Activated naive CD4-positive, alpha-beta T cell treated with anti-CD3 and anti-CD28 coated beads for 36 hours (primary cell): ENCODE data around the gene FKBP1A. TPM values are rescaled to one million over a fixed set of nuclear protein-coding genes. Genes with fewer than 3 reads are reported as not detected.

Source experiments
- CTCF ChIA-PET: fragments of 350-600 bp; sonication (Branson Sonifier 250); formaldehyde crosslinking; loops from one replicate; lab custom pipeline; 2021; ENCODE audit warnings: antibody characterized with exemption; lab: Charles Lee
- DNase-seq: peaks from one replicate; pipeline ENCODE4 v3.0.0-alpha.2; 2020
- H3K27ac Mint-ChIP-seq: one replicate; pipeline ENCODE4 v1.8.0; 2021; ENCODE audit warnings: mild to moderate bottlenecking, mixed read lengths
- H3K27me3 Mint-ChIP-seq: one replicate; pipeline ENCODE4 v1.8.0; 2021; ENCODE audit warnings: low read depth, mixed read lengths
- H3K36me3 Mint-ChIP-seq: one replicate; pipeline ENCODE4 v1.8.0; 2021; ENCODE audit warnings: low read depth, mixed read lengths
- H3K4me1 Mint-ChIP-seq: one replicate; pipeline ENCODE4 v1.8.0; 2021; ENCODE audit warnings: low read depth, mixed read lengths
- H3K4me3 Mint-ChIP-seq: one replicate; pipeline ENCODE4 v1.8.0; 2021; ENCODE audit warnings: mild to moderate bottlenecking, moderate library complexity, mixed read lengths
- H3K9me3 Mint-ChIP-seq: one replicate; pipeline ENCODE4 v1.8.0; 2021; ENCODE audit warnings: mixed read lengths
- intact Hi-C: fragments of 100-400 bp; cut with micrococcal nuclease; formaldehyde crosslinking; loops from one replicate; pipeline ENCODE4 v1.15.1; 2023
- total RNA-seq, 2 experiments: library from RNA; stranded (reverse); gene quantifications; one replicate each; pipeline ENCODE4 v1.2.3, GENCODE V29; 2021

FKBP1A gene
- total RNA-seq, 2 experiments from 2014 or later = 232 to 237 TPM

DNA sequence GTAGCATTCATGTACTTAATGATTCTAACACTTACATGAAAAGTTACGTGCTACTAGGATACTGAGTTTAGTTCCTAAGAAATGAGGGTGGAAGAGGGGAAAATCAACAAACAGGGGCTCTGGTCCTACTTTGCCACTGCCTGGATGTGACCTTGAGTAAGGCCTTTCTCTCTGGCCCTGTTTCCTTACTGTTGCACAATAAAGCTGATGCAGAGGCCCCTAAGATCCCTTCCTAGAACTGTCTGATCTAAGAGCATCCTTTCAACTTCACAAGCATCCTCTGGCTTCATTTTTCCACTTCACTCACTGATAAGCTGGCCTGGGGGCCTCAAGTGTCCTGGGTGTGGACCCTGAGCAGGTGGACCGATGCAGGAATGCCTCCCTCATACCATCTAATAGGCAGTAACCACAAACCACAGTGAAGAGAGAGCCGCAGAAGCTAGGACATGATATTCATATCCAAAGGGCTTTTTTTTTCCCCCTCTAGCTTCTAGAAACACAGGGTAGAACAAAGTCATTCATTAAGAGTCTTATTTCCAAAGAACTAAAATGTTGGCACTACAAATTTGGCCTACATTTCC lies 21.6 kb downstream of the FKBP1A start:
- Mint-ChIP-seq H3K4me3 (no peak overlapping the region), H3K36me3 (peaks cover 51% of the 10 kb centered on the region), H3K4me1 (peaks cover 33% of the 10 kb centered on the region), H3K9me3 (no peaks in the 10 kb centered on the region), H3K27me3 (no peaks in the 10 kb centered on the region), H3K27ac (peak overlapping the region; percentile 57)
- intact Hi-C loops = no loop called here
- CTCF ChIA-PET = interaction anchor here (1.3 kb wide), 1 partner anchor 10 kb away, joined by 3 read pairs; no protein-coding TSS in a partner anchor
- no peak for DNase-seq

GRCh38 chr20:1370548-1371110 lies 22.2 kb downstream of the FKBP1A start:
- CTCF ChIA-PET = interaction anchor here (1.3 kb wide), 1 partner anchor 11 kb away, joined by 3 read pairs; no protein-coding TSS in a partner anchor
- no peak overlapping the region for H3K4me3 Mint-ChIP-seq

GRCh38 chr20:1369970-1370369 lies 22.9 kb downstream of the FKBP1A start:
- Mint-ChIP-seq H3K4me3 (no peak overlapping the region), H3K4me1 (peaks cover 31% of the 10 kb centered on the region), H3K9me3 (peaks cover 5% of the 10 kb centered on the region), H3K36me3 (peaks cover 59% of the 10 kb centered on the region), H3K27me3 (no peaks in the 10 kb centered on the region), H3K27ac (no peak overlapping the region)
- no peak for DNase-seq
- CTCF ChIA-PET = no interaction called here
- intact Hi-C loops = no loop called here

More at GRCh38 chr20:1370548-1371110, 22.2 kb downstream of the FKBP1A start:
- Mint-ChIP-seq H3K27me3 (no peaks in the 10 kb centered on the region), H3K36me3 (peaks cover 56% of the 10 kb centered on the region), H3K4me1 (peaks cover 28% of the 10 kb centered on the region), H3K27ac (peak overlapping the region; percentile 31), H3K9me3 (peaks cover under 1% of the 10 kb centered on the region)
- DNase-seq = no peak
- intact Hi-C loops = no loop called here

- Mint-ChIP-seq H3K9me3 (peaks cover 5% of the 10 kb centered on the region), H3K27me3 (no peaks in the 10 kb centered on the region), H3K4me1 (peaks cover 42% of the 10 kb centered on the region), H3K27ac (peak overlapping the region; percentile 32), H3K36me3 (peaks cover 51% of the 10 kb centered on the region), H3K4me3 (no peak overlapping the region)
- no peak for DNase-seq
- CTCF ChIA-PET = interaction anchor here (0.6 kb wide), 1 partner anchor 9 kb away, joined by 3 read pairs; no protein-coding TSS in a partner anchor
- intact Hi-C loops = no loop called here
Observed at GRCh38 chr20:1368448-1369199, 24.2 kb downstream of the FKBP1A start.

- H3K9me3 Mint-ChIP-seq = peaks cover 5% of the 10 kb centered on the region
- no peak overlapping the region for H3K27ac Mint-ChIP-seq
- intact Hi-C loops = no loop called here
- no peak for DNase-seq
- CTCF ChIA-PET = no interaction called here
- peaks cover 49% of the 10 kb centered on the region for H3K36me3 Mint-ChIP-seq
- H3K4me1 Mint-ChIP-seq = peaks cover 49% of the 10 kb centered on the region
- H3K4me3 Mint-ChIP-seq = no peak overlapping the region
- H3K27me3 Mint-ChIP-seq = no peaks in the 10 kb centered on the region
Observed at GRCh38 chr20:1367479-1367878, 25.4 kb downstream of the FKBP1A start.

DNA sequence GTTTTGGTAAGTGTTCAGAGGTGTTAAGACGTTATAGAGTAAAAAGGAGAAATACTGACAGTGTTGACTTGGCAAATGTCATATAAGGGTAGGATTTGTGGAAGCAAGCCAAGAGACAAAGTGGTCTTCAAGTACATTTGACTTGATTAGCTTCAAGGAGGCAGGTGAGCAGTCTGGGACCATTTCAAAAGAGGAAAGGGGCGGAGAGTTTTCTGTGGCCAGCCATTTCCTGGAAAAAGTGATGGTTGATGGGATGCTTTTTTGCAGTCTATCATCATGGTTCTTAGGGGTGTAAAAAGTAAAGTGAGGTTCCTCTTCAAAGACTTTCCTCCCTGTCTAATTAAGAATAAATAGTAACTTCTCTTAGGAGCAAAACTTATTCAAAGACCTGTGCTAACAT lies 28.7 kb downstream of the FKBP1A start:
- H3K4me1 Mint-ChIP-seq = peaks cover 71% of the 10 kb centered on the region
- peaks cover 5% of the 10 kb centered on the region for H3K9me3 Mint-ChIP-seq
- DNase-seq = peak; percentile 68
- peak overlapping the region; percentile 43 for H3K27ac Mint-ChIP-seq
- no peak overlapping the region for H3K4me3 Mint-ChIP-seq
- no peaks in the 10 kb centered on the region for H3K27me3 Mint-ChIP-seq
- CTCF ChIA-PET = interaction anchor here (0.7 to 1.2 kb wide), 2 partner anchors 16 to 20 kb away, joined by 3 read pairs; no protein-coding TSS in a partner anchor
- H3K36me3 Mint-ChIP-seq = peaks cover 58% of the 10 kb centered on the region
- intact Hi-C loops = loop anchor here (1.0 kb wide), 1 partner anchor 39 kb away; no protein-coding TSS in a partner anchor

GRCh38 chr20:1363522-1363921 lies 29.3 kb downstream of the FKBP1A start:
- H3K36me3 Mint-ChIP-seq = peaks cover 56% of the 10 kb centered on the region
- H3K27ac Mint-ChIP-seq = peak overlapping the region; percentile 43
- H3K27me3 Mint-ChIP-seq = no peaks in the 10 kb centered on the region
- CTCF ChIA-PET = interaction anchor here (0.7 kb wide), 1 partner anchor 20 kb away, joined by 3 read pairs; no protein-coding TSS in a partner anchor
- no peak overlapping the region for H3K4me3 Mint-ChIP-seq
- no peak for DNase-seq
- peaks cover 72% of the 10 kb centered on the region for H3K4me1 Mint-ChIP-seq
- H3K9me3 Mint-ChIP-seq = peaks cover 5% of the 10 kb centered on the region
- intact Hi-C loops = no loop called here

- no peak for DNase-seq
- CTCF ChIA-PET = interaction anchor here (1.4 kb wide), 1 partner anchor 19 kb away, joined by 3 read pairs; no protein-coding TSS in a partner anchor
- Mint-ChIP-seq H3K27ac (peak overlapping the region; percentile 5), H3K4me1 (peaks cover 81% of the 10 kb centered on the region), H3K9me3 (peaks cover 5% of the 10 kb centered on the region), H3K36me3 (peaks cover 49% of the 10 kb centered on the region), H3K4me3 (no peak overlapping the region), H3K27me3 (no peaks in the 10 kb centered on the region)
- intact Hi-C loops = no loop called here
Observed at GRCh38 chr20:1362484-1362883, 30.4 kb downstream of the FKBP1A start.

DNA sequence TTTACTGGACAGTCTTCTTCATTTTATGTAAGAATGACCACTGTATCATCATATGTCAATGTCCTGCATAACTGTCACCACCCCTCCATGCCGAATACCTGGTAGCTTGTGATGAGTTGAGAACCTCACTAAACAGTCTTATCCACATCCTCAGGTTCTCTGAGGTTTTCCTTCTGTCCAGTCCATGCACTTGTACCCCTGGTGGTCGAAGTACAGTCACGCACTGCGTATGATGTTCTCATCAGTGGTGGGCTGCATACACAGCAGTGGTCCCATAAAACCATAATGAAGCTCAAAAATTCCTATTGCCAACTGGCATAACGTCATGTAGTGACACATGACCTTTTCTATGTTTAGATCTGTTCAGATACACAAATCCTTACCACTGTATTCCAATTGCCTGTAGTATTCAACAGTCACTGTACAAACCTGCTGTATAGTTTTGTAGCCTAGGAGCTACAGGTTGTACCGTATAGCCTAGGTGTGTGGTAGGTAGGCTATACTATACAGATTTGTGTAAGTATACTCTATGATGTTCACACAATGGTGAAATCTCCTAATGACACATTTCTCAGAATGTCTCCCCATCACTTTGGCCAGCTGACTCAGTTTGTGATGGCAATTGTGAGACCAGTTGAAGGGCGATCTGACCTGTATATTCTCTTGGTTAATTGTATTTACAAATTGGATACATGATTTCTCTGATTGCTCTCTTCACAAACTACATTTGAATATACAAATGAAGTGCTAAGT lies 32.6 kb downstream of the FKBP1A start:
- Mint-ChIP-seq H3K27ac (peak overlapping the region; percentile 69), H3K27me3 (no peaks in the 10 kb centered on the region), H3K4me3 (no peak overlapping the region), H3K36me3 (peaks cover 43% of the 10 kb centered on the region), H3K9me3 (peaks cover under 1% of the 10 kb centered on the region), H3K4me1 (peaks cover 74% of the 10 kb centered on the region)
- CTCF ChIA-PET = interaction anchor here (1.0 to 1.1 kb wide), 2 partner anchors 16 to 37 kb away, joined by 3 read pairs; no protein-coding TSS in a partner anchor
- DNase-seq = no peak
- intact Hi-C loops = no loop called here

DNA sequence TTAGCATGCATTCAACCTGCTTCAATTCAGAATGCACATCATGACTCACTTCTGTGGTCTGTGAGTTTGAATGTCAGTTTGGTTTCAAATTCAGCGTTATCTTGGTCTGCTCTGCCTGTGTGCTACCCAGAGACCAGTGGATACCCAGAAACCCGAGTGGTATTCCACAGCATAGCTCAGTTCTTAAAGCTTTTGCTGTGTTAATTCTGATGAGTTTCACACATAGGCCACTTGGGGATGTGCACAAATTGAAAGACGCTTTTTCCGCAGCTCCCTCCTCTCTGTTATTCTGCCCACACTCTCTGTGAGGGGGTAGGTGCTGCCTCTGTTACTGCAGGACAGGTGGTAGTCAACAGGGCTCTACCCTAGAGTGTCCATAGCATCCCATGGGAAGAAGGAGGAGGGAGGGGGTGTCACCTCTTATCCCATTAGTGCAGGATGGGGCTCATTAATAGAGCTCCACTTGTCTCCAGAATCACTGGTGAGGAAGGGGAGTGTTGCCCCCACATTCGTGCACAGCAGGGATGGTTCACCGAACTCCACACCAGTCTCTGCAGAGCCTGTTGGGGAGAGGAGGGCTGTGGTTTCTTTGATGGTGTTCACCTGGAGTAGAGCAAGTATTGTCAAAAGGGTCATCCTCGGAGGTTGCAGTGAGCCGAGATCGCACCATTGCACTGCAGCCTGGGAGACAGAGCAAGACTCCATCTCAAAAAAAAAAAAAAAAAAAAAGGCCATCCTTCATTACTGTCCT lies 34.8 kb downstream of the FKBP1A start:
- intact Hi-C loops = loop anchor here (1.0 to 2.0 kb wide), 4 partner anchors 19 to 33 kb away; no protein-coding TSS in a partner anchor
- peak overlapping the region; percentile 31 for H3K4me3 Mint-ChIP-seq

DNA sequence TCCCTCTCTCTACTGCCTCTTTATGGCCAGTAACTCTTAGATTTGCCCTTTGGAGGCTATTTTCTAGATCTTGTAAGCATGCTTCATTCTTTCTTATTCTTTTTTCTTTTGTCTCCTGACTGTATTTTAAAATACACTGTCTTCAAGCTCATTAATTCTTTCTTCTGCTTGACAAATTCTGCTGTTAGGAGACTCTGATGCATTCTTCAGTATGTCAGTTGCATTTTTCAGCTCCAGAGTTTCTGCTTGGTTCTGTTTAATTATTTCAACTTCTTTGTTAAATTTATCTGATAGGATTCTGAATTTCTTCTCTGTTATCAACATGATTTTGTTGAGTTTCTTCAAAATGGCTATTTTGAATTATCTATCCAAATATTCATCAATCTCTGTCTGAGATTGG lies 38.9 kb downstream of the FKBP1A start:
- Mint-ChIP-seq H3K9me3 (no peaks in the 10 kb centered on the region), H3K4me1 (peaks cover 31% of the 10 kb centered on the region), H3K4me3 (no peak overlapping the region), H3K27ac (no peak overlapping the region), H3K27me3 (no peaks in the 10 kb centered on the region), H3K36me3 (peaks cover 56% of the 10 kb centered on the region)
- DNase-seq = no peak
- intact Hi-C loops = loop anchor here (1.0 kb wide), 1 partner anchor 9 kb away; no protein-coding TSS in a partner anchor
- CTCF ChIA-PET = no interaction called here

More for the DNA sequence above, 34.8 kb downstream of the FKBP1A start:
- peaks cover 58% of the 10 kb centered on the region for H3K36me3 Mint-ChIP-seq
- CTCF ChIA-PET = interaction anchor here (0.6 to 1.2 kb wide), 5 partner anchors 31 to 274 kb away, joined by 3 to 4 read pairs (median 3); no protein-coding TSS in a partner anchor
- H3K27ac Mint-ChIP-seq = peak overlapping the region; percentile 77
- H3K9me3 Mint-ChIP-seq = no peaks in the 10 kb centered on the region
- H3K27me3 Mint-ChIP-seq = no peaks in the 10 kb centered on the region
- peak; percentile 60 for DNase-seq
- H3K4me1 Mint-ChIP-seq = peaks cover 54% of the 10 kb centered on the region
